Measurements from ENCODE around the gene FAM193A. TPM values are rescaled to one million over a fixed set of nuclear protein-coding genes. Genes with fewer than 3 reads are reported as not detected.

The FAM193A gene
- 28.9 TPM for total RNA-seq
- long read RNA-seq, full-length matches to known transcripts: 1 of 15 reads
- long read RNA-seq, partial matches to known transcripts: 6 of 15 reads
- long read RNA-seq, other reads (novel, unspliced or antisense): 8 of 15 reads

DNA sequence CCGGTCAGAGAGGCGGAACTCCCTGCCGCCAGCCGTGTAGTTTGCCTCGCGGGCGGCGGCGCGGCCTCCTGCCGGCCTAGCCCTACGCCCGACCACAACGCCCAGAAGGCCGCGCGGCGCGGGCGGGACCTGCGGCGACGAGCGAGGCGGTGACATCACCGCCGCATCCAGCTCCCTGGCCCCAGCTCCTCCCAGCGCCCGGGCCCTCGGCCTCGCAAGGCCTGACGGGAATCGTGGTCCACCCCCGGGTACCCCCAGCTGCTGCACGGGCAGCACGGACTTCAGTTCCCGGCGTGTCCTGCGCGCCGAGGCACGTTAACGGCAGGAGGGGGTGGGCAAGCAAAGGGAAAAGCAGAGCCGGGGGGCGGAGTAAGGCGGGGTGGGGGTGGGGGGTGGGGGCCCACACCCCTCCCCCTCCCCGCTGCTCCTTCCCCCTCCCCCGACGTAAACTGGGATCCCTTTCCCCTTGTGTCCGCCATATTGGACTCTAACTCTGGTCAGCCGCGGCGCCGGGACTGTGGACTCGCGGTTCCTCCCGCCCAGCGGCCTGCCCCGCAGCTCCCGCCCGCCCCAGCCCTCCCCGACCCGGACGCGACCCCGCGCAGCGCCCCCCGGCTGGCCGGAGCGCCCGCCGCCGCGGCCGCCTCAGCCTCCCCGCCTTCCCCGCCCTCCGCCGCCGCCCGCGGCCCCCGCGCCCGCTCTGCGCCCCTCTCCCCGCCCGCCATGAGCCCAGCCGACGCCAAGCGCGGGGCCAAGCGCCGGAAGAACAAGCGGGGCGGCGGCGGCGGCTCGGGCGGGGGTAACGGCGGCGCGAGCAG is at the start of gene FAM193A:
TSS of gene FAM193A (plus strand) at position 455 of the 818 bp plus-strand sequence. CDS start at position 724, 269 bp downstream.
- H3K36me3 ChIP-seq: no peaks in the 10 kb centered on the region
- no peaks in the 10 kb centered on the region for H3K9me3 ChIP-seq
- TF ChIP-seq, protein P1, sequence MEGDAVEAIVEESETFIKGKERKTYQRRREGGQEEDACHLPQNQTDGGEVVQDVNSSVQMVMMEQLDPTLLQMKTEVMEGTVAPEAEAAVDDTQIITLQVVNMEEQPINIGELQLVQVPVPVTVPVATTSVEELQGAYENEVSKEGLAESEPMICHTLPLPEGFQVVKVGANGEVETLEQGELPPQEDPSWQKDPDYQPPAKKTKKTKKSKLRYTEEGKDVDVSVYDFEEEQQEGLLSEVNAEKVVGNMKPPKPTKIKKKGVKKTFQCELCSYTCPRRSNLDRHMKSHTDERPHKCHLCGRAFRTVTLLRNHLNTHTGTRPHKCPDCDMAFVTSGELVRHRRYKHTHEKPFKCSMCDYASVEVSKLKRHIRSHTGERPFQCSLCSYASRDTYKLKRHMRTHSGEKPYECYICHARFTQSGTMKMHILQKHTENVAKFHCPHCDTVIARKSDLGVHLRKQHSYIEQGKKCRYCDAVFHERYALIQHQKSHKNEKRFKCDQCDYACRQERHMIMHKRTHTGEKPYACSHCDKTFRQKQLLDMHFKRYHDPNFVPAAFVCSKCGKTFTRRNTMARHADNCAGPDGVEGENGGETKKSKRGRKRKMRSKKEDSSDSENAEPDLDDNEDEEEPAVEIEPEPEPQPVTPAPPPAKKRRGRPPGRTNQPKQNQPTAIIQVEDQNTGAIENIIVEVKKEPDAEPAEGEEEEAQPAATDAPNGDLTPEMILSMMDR (IDR thresholded peaks at IDR 0.05): no peak
- H3K4me1 ChIP-seq: peaks cover 19% of the 10 kb centered on the region
- intact Hi-C loops (cut with DNase I): no loop called here
- DNase-seq (peak; percentile 100), ATAC-seq (peak; percentile 98)
- H3K4me3 ChIP-seq: peak within 1 kb of the TSS; percentile 91
- peak within 1 kb of the TSS; percentile 92 for H3K27ac ChIP-seq
- no peaks in the 10 kb centered on the region for H3K27me3 ChIP-seq

GRCh38 chr4:2486981-2487380 is 49.5 kb upstream of the FAM193A start:
- no peak overlapping the region for H3K4me3 ChIP-seq
- no peak for DNase-seq
- no peak for ATAC-seq
- intact Hi-C loops (cut with DNase I): no loop called here
- H3K9me3 ChIP-seq: no peaks in the 10 kb centered on the region
- H3K4me1 ChIP-seq: peaks cover 72% of the 10 kb centered on the region
- H3K27ac ChIP-seq: no peak overlapping the region
- TF ChIP-seq, protein P1 (IDR thresholded peaks at IDR 0.05): no peak
- H3K36me3 ChIP-seq: peaks cover 24% of the 10 kb centered on the region
- H3K27me3 ChIP-seq: no peaks in the 10 kb centered on the region

DNA sequence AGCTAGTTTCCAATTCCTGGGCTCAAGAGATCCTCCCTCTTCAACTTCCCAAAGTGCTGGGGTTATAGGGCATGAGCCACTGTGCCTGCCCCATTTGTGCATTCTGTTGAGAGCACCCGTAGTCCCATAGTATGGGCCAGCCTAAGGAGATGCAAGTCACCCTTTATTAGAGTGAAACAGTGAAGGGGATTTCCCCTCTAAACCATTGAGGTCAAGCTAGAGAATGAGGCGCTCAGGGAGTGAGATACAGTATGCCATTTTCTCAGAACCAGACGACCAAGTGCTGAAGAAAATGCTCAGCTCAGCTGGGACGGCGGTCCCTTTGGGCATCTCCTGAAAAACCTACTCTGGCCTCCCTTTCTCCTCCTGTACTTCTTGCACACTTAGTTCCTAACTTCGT is 48.8 kb upstream of the FAM193A start:
- Histone ChIP-seq H3K27ac (no peak overlapping the region), H3K9me3 (no peaks in the 10 kb centered on the region), H3K4me3 (no peak overlapping the region), H3K27me3 (no peaks in the 10 kb centered on the region), H3K4me1 (peaks cover 66% of the 10 kb centered on the region), H3K36me3 (peaks cover 30% of the 10 kb centered on the region)
- DNase-seq (no peak), ATAC-seq (no peak)
- TF ChIP-seq, protein P1 (IDR thresholded peaks at IDR 0.05): no peak
- intact Hi-C loops (cut with DNase I): no loop called here

DNA sequence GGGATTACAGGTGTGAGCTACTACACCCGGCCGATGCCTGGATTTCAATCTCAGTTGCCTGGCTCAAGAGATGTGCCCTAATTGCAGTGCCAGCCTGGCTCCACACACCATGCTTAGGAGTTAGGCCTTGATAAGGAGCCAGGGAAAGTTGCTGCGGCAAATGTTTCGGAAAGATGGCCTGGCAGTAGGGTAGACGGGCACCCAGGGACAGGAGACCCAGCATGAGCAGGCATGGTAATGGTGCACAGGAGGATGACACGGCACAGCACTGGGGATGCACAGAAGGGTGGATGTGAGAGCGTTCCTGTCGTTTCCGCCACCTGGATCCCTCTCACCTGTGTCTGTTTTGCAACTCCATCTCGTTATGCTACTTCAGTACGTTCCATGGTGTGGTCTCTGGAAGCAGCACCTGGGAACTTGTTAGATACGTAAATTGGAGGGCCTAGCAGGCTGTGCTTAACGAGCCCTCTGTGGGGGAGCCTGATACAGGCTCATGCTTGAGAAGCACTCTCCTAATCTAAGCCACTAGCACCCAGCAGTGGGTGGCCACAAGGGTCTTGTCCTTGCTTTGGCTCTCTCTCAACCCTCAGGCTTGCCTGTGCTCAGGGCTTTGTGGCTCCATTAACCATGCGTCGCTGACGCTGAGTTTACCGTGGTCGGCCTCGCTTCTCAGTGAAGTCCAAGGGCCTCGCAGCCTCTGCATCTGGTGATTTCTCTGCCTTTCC is 47.2 kb upstream of the FAM193A start:
- H3K4me3 ChIP-seq: no peak overlapping the region
- DNase-seq (no peak), ATAC-seq (no peak)
- H3K27me3 ChIP-seq: no peaks in the 10 kb centered on the region
- intact Hi-C loops (cut with DNase I): no loop called here
- H3K9me3 ChIP-seq: no peaks in the 10 kb centered on the region
- TF ChIP-seq, protein P1 (IDR thresholded peaks at IDR 0.05): no peak
- peaks cover 31% of the 10 kb centered on the region for H3K36me3 ChIP-seq
- H3K27ac ChIP-seq: no peak overlapping the region
- peaks cover 51% of the 10 kb centered on the region for H3K4me1 ChIP-seq

DNA sequence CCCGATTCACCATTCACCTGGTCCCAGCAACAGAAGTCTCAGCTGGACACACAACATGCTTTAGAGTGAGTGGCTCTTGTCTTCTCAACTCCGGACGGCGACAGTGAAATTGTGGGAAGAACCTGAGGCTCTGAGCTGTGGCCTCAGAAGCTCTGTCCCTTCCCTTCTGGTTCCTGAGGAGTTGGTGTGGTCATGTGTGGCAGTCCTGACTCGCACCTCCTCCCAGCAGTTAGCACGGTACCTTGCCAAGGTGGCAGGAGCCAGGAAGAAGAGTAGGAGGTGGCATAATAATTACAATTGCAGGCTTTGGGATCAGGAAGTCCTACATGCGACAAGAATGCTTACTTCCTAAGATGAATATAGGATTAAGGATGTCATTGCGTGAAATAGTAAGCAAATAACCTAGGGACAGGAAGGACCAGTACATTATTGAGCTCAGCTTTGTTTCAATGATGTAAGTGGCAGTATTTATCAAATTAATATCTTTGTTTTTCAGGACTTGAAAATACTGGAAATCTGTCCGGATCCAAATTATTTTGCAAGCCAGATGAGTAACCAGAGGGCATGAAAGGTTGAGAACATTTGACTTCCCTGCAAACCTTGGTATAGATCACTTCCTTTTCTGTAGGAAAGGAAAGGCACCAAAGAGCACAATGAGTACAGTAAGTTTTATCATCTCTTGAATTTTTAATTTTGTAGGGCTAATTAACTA is 46.5 kb upstream of the FAM193A start:
- no peaks in the 10 kb centered on the region for H3K27me3 ChIP-seq
- H3K4me3 ChIP-seq: no peak overlapping the region
- DNase-seq: no peak
- H3K36me3 ChIP-seq: peaks cover 31% of the 10 kb centered on the region
- H3K27ac ChIP-seq: no peak overlapping the region
- intact Hi-C loops (cut with DNase I): no loop called here
- no peak for ATAC-seq
- TF ChIP-seq, protein P1 (IDR thresholded peaks at IDR 0.05): no peak
- no peaks in the 10 kb centered on the region for H3K9me3 ChIP-seq
- H3K4me1 ChIP-seq: peaks cover 44% of the 10 kb centered on the region

Data from upper lobe of right lung (tissue), 1 donor.